ENCODE results near the gene LIPE.

LIPE gene

GRCh38 chr19:42427313-42427712 is at the start of gene LIPE:
Gene LIPE (minus strand): TSS chr19:42427388. CDS start chr19:42427149, 239 bp downstream.
- CTCF ChIA-PET: interaction anchor here (1.3 kb wide), 1 partner anchor 13 kb away, joined by 7 read pairs; no protein-coding TSS in a partner anchor
- Mint-ChIP-seq H3K4me3 (no peak within 1 kb of the TSS), H3K27me3 (peaks cover 40% of the 10 kb centered on the region), H3K27ac (no peak within 1 kb of the TSS), H3K4me1 (peaks cover 20% of the 10 kb centered on the region), H3K9me3 (no peaks in the 10 kb centered on the region), H3K36me3 (no peaks in the 10 kb centered on the region)
- DNase-seq: no peak

- H3K9me3 Mint-ChIP-seq: no peaks in the 10 kb centered on the region
- H3K4me3 Mint-ChIP-seq: no peak overlapping the region
- CTCF ChIA-PET: no interaction called here
- DNase-seq: no peak
- no peak overlapping the region for H3K27ac Mint-ChIP-seq
- no peaks in the 10 kb centered on the region for H3K36me3 Mint-ChIP-seq
- peaks cover 19% of the 10 kb centered on the region for H3K27me3 Mint-ChIP-seq
- H3K4me1 Mint-ChIP-seq: peaks cover 11% of the 10 kb centered on the region
These were observed 48.2 kb upstream of the LIPE start for GRCh38 chr19:42475366-42475765.

DNA sequence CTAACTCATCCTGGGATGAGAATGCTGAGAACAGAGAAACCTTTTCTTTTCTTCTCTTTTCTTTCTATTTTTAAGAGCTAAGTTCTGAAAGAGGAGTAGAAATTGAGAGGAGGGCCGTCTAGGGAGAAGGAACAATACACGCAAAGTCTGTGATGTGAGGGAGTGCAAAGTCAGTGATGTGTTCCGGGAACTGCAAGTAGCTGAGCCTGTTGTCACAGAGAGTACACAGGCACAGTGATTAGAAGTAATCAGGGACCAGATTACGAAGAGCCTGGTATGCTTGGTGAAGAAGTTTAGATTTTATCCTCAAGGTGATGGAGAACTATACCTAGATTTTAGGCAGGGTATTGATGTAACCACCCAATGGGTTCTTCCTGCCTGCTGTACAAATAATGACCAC is 47.6 kb upstream of the LIPE start:
- CTCF ChIA-PET: no interaction called here
- peaks cover 9% of the 10 kb centered on the region for H3K4me1 Mint-ChIP-seq
- H3K36me3 Mint-ChIP-seq: no peaks in the 10 kb centered on the region
- H3K4me3 Mint-ChIP-seq: no peak overlapping the region
- H3K9me3 Mint-ChIP-seq: no peaks in the 10 kb centered on the region
- DNase-seq: no peak
- H3K27ac Mint-ChIP-seq: no peak overlapping the region
- H3K27me3 Mint-ChIP-seq: peaks cover 21% of the 10 kb centered on the region

DNA sequence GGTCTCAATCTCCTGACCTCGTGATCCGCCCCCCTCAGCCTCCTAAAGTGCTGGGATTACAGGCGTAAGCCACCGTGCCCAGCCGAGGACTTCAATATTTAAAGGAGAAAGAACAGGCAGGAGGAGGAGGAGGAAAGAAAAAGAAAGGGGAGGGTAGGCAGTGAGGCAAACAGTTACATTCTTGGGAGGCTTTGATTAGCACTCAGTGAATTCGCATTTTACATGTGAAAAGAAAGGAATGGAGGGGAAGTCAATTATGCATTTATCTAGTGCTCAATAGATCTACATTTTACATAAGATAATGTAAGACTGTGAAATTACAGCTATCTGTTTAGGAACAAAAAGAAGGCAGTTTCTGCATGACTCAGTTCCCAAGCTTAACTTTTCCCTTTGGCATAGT is 46.5 kb upstream of the LIPE start:
- H3K27ac Mint-ChIP-seq: no peak overlapping the region
- peaks cover 25% of the 10 kb centered on the region for H3K27me3 Mint-ChIP-seq
- peaks cover 5% of the 10 kb centered on the region for H3K4me1 Mint-ChIP-seq
- no peaks in the 10 kb centered on the region for H3K36me3 Mint-ChIP-seq
- CTCF ChIA-PET: no interaction called here
- H3K9me3 Mint-ChIP-seq: no peaks in the 10 kb centered on the region
- no peak for DNase-seq
- H3K4me3 Mint-ChIP-seq: no peak overlapping the region

GRCh38 chr19:42472402-42473147 is 45.4 kb upstream of the LIPE start:
- no peak overlapping the region for H3K27ac Mint-ChIP-seq

DNA sequence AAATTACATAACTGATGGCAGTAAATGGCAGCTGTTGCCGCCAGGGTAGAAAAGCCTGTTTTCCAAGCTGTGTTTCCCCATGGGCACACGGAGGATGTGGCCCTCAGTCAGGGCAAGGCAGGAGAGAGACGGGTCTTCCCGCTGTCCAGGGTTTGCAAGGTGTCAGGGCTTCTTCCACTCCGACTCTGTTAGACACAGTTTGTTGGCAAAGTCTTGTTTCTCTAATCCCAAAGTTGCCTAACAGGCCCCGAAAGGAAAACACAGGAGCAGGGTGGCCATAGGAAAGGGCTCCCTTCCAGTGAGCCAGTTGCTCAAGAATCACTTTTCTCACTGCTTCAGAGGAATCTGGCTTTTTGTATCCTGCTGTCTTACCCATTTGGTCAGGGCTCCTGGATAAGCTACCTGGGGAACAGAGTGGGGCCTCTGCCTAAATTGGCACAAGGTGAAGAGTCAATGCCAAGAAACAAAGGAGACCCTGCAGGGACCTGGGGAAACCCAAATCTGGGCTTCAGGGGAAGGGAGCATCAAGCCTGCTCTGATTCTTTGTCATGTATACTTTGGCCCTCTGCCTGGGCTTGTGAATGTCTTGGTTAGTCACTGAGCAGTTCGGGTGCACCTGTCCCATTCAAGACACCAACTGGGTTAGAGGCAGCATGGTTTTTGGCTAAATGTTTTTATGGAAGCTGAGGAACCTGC is 44.5 kb upstream of the LIPE start:
- H3K36me3 Mint-ChIP-seq: no peaks in the 10 kb centered on the region
- H3K4me1 Mint-ChIP-seq: peaks cover 20% of the 10 kb centered on the region
- CTCF ChIA-PET: interaction anchor here (1.4 kb wide), 1 partner anchor 20 kb away, joined by 4 read pairs; no protein-coding TSS in a partner anchor
- H3K9me3 Mint-ChIP-seq: no peaks in the 10 kb centered on the region
- DNase-seq: no peak
- no peak overlapping the region for H3K4me3 Mint-ChIP-seq
- H3K27me3 Mint-ChIP-seq: peaks cover 25% of the 10 kb centered on the region
- H3K27ac Mint-ChIP-seq: no peak overlapping the region

More at GRCh38 chr19:42472402-42473147, 45.4 kb upstream of the LIPE start:
- H3K27me3 Mint-ChIP-seq: peaks cover 25% of the 10 kb centered on the region
- no peak for DNase-seq
- CTCF ChIA-PET: interaction anchor here (1.4 kb wide), 1 partner anchor 21 kb away, joined by 4 read pairs; no protein-coding TSS in a partner anchor
- no peaks in the 10 kb centered on the region for H3K36me3 Mint-ChIP-seq
- H3K9me3 Mint-ChIP-seq: no peaks in the 10 kb centered on the region
- no peak overlapping the region for H3K4me3 Mint-ChIP-seq
- peaks cover 11% of the 10 kb centered on the region for H3K4me1 Mint-ChIP-seq

- Mint-ChIP-seq H3K9me3 (no peaks in the 10 kb centered on the region), H3K27me3 (peaks cover 19% of the 10 kb centered on the region), H3K4me3 (no peak overlapping the region), H3K36me3 (no peaks in the 10 kb centered on the region), H3K27ac (no peak overlapping the region), H3K4me1 (peaks cover 29% of the 10 kb centered on the region)
- CTCF ChIA-PET: interaction anchor here (0.6 to 2.1 kb wide), 6 partner anchors 18 to 61 kb away, joined by 3 to 6 read pairs (median 4); partner anchors contain the start of gene CEACAM1
- DNase-seq: no peak
These were observed 42.4 kb upstream of the LIPE start for GRCh38 chr19:42469311-42470235.

DNA sequence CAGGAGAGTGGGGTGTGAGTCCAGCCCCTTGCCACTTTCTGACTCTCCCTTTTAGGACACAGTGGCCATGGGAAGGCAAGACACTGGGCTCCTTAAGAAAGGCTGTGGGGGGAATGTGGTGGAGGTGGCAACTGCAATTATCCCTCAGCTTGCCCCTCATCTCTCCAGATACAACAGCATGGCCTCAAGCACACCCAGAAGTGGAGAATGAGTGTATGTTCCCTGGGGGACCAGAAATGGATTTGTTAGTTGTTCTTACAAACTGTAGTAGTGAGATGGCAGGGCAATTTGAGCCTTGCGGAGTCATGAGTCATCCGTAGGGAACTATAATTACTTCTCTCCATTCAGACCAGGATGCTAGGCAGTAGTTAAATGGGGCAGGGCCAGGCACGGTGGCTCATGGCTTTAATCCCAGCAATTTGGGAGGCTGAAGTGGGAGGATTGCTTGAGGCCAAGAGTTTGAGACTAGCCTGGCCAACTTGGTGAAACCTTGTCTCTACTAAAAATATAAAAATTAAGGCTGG is 41.1 kb upstream of the LIPE start:
- Mint-ChIP-seq H3K27ac (no peak overlapping the region), H3K27me3 (peaks cover 16% of the 10 kb centered on the region), H3K36me3 (no peaks in the 10 kb centered on the region), H3K9me3 (no peaks in the 10 kb centered on the region), H3K4me3 (no peak overlapping the region), H3K4me1 (peaks cover 29% of the 10 kb centered on the region)
- no peak for DNase-seq
- CTCF ChIA-PET: interaction anchor here (1.3 to 1.6 kb wide), 2 partner anchors 18 to 60 kb away, joined by 3 to 6 read pairs; partner anchors contain the start of gene CEACAM1

GRCh38 chr19:42467183-42467760 is 40.1 kb upstream of the LIPE start:
- Mint-ChIP-seq H3K27me3 (peaks cover 11% of the 10 kb centered on the region), H3K27ac (no peak overlapping the region), H3K36me3 (no peaks in the 10 kb centered on the region), H3K4me1 (peaks cover 29% of the 10 kb centered on the region), H3K9me3 (no peaks in the 10 kb centered on the region), H3K4me3 (no peak overlapping the region)
- CTCF ChIA-PET: interaction anchor here (0.9 to 1.6 kb wide), 5 partner anchors 16 to 168 kb away, joined by 3 to 6 read pairs (median 3); partner anchors contain the start of gene CEACAM1
- no peak for DNase-seq

- H3K9me3 Mint-ChIP-seq: no peaks in the 10 kb centered on the region
- DNase-seq: no peak
- no peaks in the 10 kb centered on the region for H3K36me3 Mint-ChIP-seq
- H3K27ac Mint-ChIP-seq: no peak overlapping the region
- CTCF ChIA-PET: interaction anchor here (0.8 to 1.6 kb wide), 8 partner anchors 11 to 168 kb away, joined by 3 to 6 read pairs (median 4); partner anchors contain the start of gene CEACAM1
- peaks cover 29% of the 10 kb centered on the region for H3K4me1 Mint-ChIP-seq
- H3K4me3 Mint-ChIP-seq: no peak overlapping the region
- peaks cover 8% of the 10 kb centered on the region for H3K27me3 Mint-ChIP-seq
These were observed 39.5 kb upstream of the LIPE start for GRCh38 chr19:42466521-42467182.

- DNase-seq: no peak
- Mint-ChIP-seq H3K27me3 (peaks cover 6% of the 10 kb centered on the region), H3K36me3 (no peaks in the 10 kb centered on the region), H3K9me3 (no peaks in the 10 kb centered on the region), H3K4me1 (peaks cover 29% of the 10 kb centered on the region), H3K27ac (no peak overlapping the region), H3K4me3 (no peak overlapping the region)
- CTCF ChIA-PET: interaction anchor here (0.8 to 1.4 kb wide), 4 partner anchors 10 to 62 kb away, joined by 3 to 5 read pairs (median 4); partner anchors contain the start of gene CEACAM1
These were observed 38.7 kb upstream of the LIPE start for GRCh38 chr19:42465827-42466280.

GRCh38 chr19:42461700-42462324 is 34.6 kb upstream of the LIPE start:
- no peak for DNase-seq
- H3K27me3 Mint-ChIP-seq: no peaks in the 10 kb centered on the region
- peaks cover 10% of the 10 kb centered on the region for H3K4me1 Mint-ChIP-seq
- H3K4me3 Mint-ChIP-seq: no peak overlapping the region
- CTCF ChIA-PET: interaction anchor here (1.1 kb wide), 1 partner anchor 11 kb away, joined by 4 read pairs; no protein-coding TSS in a partner anchor
- no peak overlapping the region for H3K27ac Mint-ChIP-seq
- H3K36me3 Mint-ChIP-seq: no peaks in the 10 kb centered on the region
- no peaks in the 10 kb centered on the region for H3K9me3 Mint-ChIP-seq

Measured in activated naive CD4-positive, alpha-beta T cell treated with anti-CD3 and anti-CD28 coated beads, Interleukin-2, amount 10 ng/mL, durations not matched to agents 7 days and 5 days (primary cell).